OCI-LY1 (cell line): ENCODE measurements around the gene PIAS2.

Experiments
- H2AFZ ChIP-seq: fragments of 200-600 bp; sonication (generic), shearing (Covaris generic); 2 replicates; pipeline ENCODE4 v1.6.0; 2014; ENCODE audit warnings: antibody characterized with exemption, mild to moderate bottlenecking, low read length
- H3F3A ChIP-seq: fragments of 200-600 bp; sonication (generic), shearing (Covaris generic); 2 replicates; pipeline ENCODE4 v1.6.0; 2014; ENCODE audit warnings: mild to moderate bottlenecking, antibody characterized with exemption, low read length, moderate library complexity; ENCODE audit not compliant: insufficient read depth
- H3K27ac ChIP-seq: fragments of 200-600 bp; sonication (generic); 2 replicates; pipeline ENCODE4 v1.5.1; 2014; ENCODE audit warnings: low read length, mixed run types, mild to moderate bottlenecking, low read depth; ENCODE audit not compliant: poor library complexity, severe bottlenecking
- H3K27me3 ChIP-seq: fragments of 200-600 bp; sonication (generic); 2 replicates; pipeline ENCODE4 v1.6.0; 2014; ENCODE audit warnings: antibody characterized with exemption, mild to moderate bottlenecking, low read length, moderate library complexity; ENCODE audit not compliant: insufficient read depth
- H3K36me3 ChIP-seq: fragments of 200-600 bp; sonication (generic); 2 replicates; pipeline ENCODE4 v1.6.1; 2014; ENCODE audit warnings: mild to moderate bottlenecking, antibody characterized with exemption, low read length, moderate library complexity, mixed read lengths; ENCODE audit not compliant: insufficient read depth
- H3K4me1 ChIP-seq: fragments of 200-600 bp; sonication (generic); 2 replicates; pipeline ENCODE4 v1.5.1; 2014; ENCODE audit warnings: mild to moderate bottlenecking, low read length, moderate library complexity; ENCODE audit not compliant: insufficient read depth, severe bottlenecking
- H3K4me2 ChIP-seq: fragments of 200-600 bp; sonication (generic), shearing (Covaris generic); 2 replicates; pipeline ENCODE4 v1.6.1; 2014; ENCODE audit warnings: low read length
- H3K4me3 ChIP-seq: fragments of 200-600 bp; sonication (generic); 2 replicates; pipeline ENCODE4 v1.5.1; 2014; ENCODE audit warnings: low read length, low read depth, mild to moderate bottlenecking, mixed read lengths; ENCODE audit not compliant: poor library complexity, severe bottlenecking
- H3K79me2 ChIP-seq: fragments of 200-600 bp; shearing (Covaris generic); 2 replicates; pipeline ENCODE4 v1.6.1; 2016; ENCODE audit warnings: mixed run types, low read length, mixed read lengths; ENCODE audit not compliant: insufficient read depth
- H3K9ac ChIP-seq: fragments of 200-600 bp; sonication (generic), shearing (Covaris generic); 2 replicates; pipeline ENCODE4 v1.6.1; 2014; ENCODE audit warnings: mild to moderate bottlenecking, low read length, mixed read lengths
- H3K9me2 ChIP-seq: fragments of 200-600 bp; sonication (generic), shearing (Covaris generic); 2 replicates; pipeline ENCODE4 v1.6.1; 2014; ENCODE audit warnings: low read depth, mild to moderate bottlenecking, low read length, mixed read lengths
- H3K9me3 ChIP-seq: fragments of 200-600 bp; shearing (Covaris generic); 2 replicates; pipeline ENCODE4 v1.6.1; 2014; ENCODE audit warnings: low read length, mixed read lengths
- H4K20me1 ChIP-seq: fragments of 200-600 bp; sonication (generic), shearing (Covaris generic); 2 replicates; pipeline ENCODE4 v1.6.0; 2016; ENCODE audit warnings: mild to moderate bottlenecking, low read length; ENCODE audit not compliant: insufficient read depth
- EZH2 ChIP-seq: fragments of 200-600 bp; sonication (generic), shearing (Covaris generic); IDR thresholded peaks from 2 replicates; pipeline ENCODE4 v1.8.0; 2017; ENCODE audit warnings: borderline replicate concordance, mixed run types, mild to moderate bottlenecking, antibody characterized with exemption, low read length, moderate library complexity, mixed read lengths
- TF ChIP-seq, protein P1 (sequence below): fragments of 200-600 bp; sonication (generic), shearing (Covaris generic); IDR thresholded peaks from 2 replicates; pipeline ENCODE4 v1.5.1; 2017; ENCODE audit warnings: mild to moderate bottlenecking, antibody characterized with exemption, low read length, moderate library complexity, mixed read lengths

The PIAS2 gene

DNA sequence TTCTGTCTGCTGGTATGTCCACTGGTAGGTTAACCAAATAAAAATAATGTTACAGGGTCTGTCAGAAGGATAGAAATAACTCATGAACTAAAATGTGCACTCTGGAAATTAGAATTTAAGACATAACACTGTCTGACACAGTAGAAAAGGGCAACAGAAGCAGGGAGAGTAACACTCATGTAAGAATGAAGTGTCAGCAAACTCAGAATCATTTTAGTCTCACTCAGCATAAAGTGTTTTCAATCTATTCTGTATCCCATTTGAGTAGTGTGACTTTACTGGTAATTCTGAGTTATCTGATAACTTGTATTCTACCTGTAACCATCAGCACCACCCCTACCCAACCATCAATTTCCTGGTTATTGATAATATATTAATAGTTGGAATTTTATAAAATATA lies 68.3 kb downstream of the PIAS2 start:
- H3K27me3 ChIP-seq, result no peaks in the 10 kb centered on the region
- no peak overlapping the region for H3K4me3 ChIP-seq
- peaks cover 26% of the 10 kb centered on the region; the same call in 1 of the 2 replicates for H3K36me3 ChIP-seq
- TF ChIP-seq EZH2, result no peak
- TF ChIP-seq, protein P1, sequence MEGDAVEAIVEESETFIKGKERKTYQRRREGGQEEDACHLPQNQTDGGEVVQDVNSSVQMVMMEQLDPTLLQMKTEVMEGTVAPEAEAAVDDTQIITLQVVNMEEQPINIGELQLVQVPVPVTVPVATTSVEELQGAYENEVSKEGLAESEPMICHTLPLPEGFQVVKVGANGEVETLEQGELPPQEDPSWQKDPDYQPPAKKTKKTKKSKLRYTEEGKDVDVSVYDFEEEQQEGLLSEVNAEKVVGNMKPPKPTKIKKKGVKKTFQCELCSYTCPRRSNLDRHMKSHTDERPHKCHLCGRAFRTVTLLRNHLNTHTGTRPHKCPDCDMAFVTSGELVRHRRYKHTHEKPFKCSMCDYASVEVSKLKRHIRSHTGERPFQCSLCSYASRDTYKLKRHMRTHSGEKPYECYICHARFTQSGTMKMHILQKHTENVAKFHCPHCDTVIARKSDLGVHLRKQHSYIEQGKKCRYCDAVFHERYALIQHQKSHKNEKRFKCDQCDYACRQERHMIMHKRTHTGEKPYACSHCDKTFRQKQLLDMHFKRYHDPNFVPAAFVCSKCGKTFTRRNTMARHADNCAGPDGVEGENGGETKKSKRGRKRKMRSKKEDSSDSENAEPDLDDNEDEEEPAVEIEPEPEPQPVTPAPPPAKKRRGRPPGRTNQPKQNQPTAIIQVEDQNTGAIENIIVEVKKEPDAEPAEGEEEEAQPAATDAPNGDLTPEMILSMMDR, result no peak
- no peaks in the 10 kb centered on the region for H3K4me1 ChIP-seq
- no peaks in the 10 kb centered on the region for H3F3A ChIP-seq
- no peaks in the 10 kb centered on the region for H3K9me2 ChIP-seq
- no peak overlapping the region for H3K27ac ChIP-seq
- H3K4me2 ChIP-seq, result no peak overlapping the region
- H3K79me2 ChIP-seq, result no peaks in the 10 kb centered on the region
- no peaks in the 10 kb centered on the region for H4K20me1 ChIP-seq
- H2AFZ ChIP-seq, result no peak overlapping the region
- H3K9me3 ChIP-seq, result no peaks in the 10 kb centered on the region
- H3K9ac ChIP-seq, result no peak overlapping the region

DNA sequence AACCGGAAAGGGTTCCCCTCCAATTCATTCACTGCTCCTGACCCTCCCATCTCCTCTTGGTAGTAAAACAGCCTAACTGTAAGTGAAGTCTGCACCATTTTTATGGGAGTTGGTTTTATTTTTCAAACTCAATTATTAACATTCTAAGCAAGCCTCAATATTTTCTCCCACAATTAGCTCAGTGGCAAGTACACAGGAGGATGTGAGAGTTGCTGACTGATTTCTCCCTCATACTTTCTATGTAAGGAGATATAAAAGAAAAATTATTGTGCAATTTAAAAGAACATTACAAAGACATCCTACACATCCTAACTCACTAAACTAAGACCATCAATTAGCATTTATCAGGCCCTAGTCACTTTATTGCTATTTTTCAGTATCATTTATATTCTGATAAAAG lies 73.9 kb downstream of the PIAS2 start:
- Histone ChIP-seq H2AFZ (no peak overlapping the region), H3K27ac (no peak overlapping the region), H3K4me2 (no peak overlapping the region), H3K9me3 (no peaks in the 10 kb centered on the region), H3K4me1 (no peaks in the 10 kb centered on the region), H3K79me2 (no peaks in the 10 kb centered on the region), H3F3A (no peaks in the 10 kb centered on the region), H4K20me1 (no peaks in the 10 kb centered on the region), H3K9me2 (no peaks in the 10 kb centered on the region), H3K36me3 (peaks cover 31% of the 10 kb centered on the region; the same call in 1 of the 2 replicates), H3K4me3 (no peak overlapping the region), H3K9ac (no peak overlapping the region), H3K27me3 (no peaks in the 10 kb centered on the region)
- TF ChIP-seq, protein P1, result no peak

DNA sequence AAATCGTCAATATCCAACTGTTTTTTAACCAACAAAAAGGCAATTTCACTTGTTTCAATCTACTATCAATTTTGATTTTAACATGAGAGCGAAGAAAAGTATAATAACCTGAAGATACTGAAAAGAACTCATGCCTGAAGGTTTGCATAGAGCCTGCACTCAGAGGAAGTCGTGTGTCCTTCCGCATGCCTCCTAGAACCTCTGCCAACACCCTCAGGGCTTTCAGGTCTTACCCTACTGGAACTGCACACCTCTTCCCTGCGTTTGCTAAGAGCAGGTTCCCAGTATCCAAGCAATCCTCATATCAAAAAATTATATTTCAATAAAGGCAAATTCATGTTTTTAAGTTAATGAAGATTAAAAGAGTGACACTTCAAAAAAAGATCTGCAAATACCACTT lies 74.7 kb downstream of the PIAS2 start:
- no peaks in the 10 kb centered on the region for H3K79me2 ChIP-seq
- H3K9me3 ChIP-seq, result no peaks in the 10 kb centered on the region
- no peak overlapping the region for H3K4me2 ChIP-seq
- no peak overlapping the region for H2AFZ ChIP-seq
- no peak overlapping the region for H3K9ac ChIP-seq
- no peaks in the 10 kb centered on the region for H3K27me3 ChIP-seq
- no peak overlapping the region for H3K27ac ChIP-seq
- H4K20me1 ChIP-seq, result no peaks in the 10 kb centered on the region
- TF ChIP-seq EZH2, result no peak
- TF ChIP-seq, protein P1, result no peak
- H3K4me1 ChIP-seq, result no peaks in the 10 kb centered on the region
- H3K4me3 ChIP-seq, result no peak overlapping the region
- no peaks in the 10 kb centered on the region for H3K9me2 ChIP-seq
- H3F3A ChIP-seq, result no peaks in the 10 kb centered on the region
- H3K36me3 ChIP-seq, result peaks cover 28% of the 10 kb centered on the region; the same call in 1 of the 2 replicates
